Gastroesophageal sphincter (tissue), 3 donors: ENCODE results near the gene ABHD16A.

Source experiments
- EP300 ChIP-seq: sonication (generic); formaldehyde crosslinking; IDR thresholded peaks from one replicate; pipeline ENCODE4 v1.6.1; 2017; ENCODE audit warnings: antibody characterized with exemption, mild to moderate bottlenecking
- TF ChIP-seq, protein P1 (sequence below), 4 experiments: fragments of 200-600 bp in 2 of 4; fragments of 450-650 bp in 2 of 4; sonication (generic) in 1 of 4; IDR thresholded peaks; one replicate each; pipeline ENCODE4 v1.5.1; 2017 to 2019; ENCODE audit warnings: antibody characterized with exemption in 4 of 4, mild to moderate bottlenecking in 2 of 4, moderate library complexity in 2 of 4

DNA sequence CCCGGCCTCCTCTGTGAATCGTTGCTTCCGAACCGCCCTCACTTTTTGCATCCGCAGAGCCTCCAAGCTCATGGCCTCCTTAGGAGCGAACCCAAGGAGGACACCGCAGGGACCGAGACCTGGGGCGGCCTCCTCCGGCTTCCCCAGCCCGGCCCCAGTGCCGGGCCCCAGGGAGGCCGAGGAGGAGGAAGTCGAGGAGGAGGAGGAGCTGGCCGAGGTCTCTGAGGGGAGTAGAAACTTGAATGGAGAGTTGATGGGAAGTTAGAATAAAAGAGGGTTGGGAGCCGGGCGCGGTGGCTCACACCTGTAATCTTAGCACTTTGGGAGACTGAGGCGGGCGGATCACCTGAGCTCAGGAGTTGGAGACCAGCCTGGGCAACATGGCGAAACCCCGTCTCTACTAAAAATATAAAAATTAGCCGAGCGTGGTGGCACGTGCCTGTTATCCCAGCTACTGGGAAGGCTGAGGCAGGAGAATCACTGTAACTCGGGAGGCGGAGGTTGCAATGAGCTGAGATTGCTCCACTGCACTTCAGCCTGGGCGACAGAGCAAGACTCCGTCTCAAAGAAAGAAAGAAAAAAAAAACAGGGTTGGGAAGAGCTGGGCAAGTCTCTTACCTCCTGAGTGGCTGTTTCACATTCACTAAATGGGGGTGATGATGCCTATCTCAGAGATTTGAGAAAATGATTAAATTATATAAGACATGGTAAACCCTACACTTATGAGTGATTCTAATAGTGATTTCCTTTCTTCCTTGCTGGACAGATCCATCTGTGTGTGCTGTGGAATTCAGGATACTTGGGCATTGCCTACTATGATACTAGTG lies 37.5 kb upstream of the ABHD16A start:
- no peak for TF ChIP-seq EP300
- TF ChIP-seq, protein P1, sequence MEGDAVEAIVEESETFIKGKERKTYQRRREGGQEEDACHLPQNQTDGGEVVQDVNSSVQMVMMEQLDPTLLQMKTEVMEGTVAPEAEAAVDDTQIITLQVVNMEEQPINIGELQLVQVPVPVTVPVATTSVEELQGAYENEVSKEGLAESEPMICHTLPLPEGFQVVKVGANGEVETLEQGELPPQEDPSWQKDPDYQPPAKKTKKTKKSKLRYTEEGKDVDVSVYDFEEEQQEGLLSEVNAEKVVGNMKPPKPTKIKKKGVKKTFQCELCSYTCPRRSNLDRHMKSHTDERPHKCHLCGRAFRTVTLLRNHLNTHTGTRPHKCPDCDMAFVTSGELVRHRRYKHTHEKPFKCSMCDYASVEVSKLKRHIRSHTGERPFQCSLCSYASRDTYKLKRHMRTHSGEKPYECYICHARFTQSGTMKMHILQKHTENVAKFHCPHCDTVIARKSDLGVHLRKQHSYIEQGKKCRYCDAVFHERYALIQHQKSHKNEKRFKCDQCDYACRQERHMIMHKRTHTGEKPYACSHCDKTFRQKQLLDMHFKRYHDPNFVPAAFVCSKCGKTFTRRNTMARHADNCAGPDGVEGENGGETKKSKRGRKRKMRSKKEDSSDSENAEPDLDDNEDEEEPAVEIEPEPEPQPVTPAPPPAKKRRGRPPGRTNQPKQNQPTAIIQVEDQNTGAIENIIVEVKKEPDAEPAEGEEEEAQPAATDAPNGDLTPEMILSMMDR (IDR thresholded peaks at IDR 0.05): no peak
